Lower lobe of right lung (tissue), 2 donors: ENCODE results near the gene RNPC3. TPM values are rescaled to one million over a fixed set of nuclear protein-coding genes. Genes with fewer than 3 reads are reported as not detected.

ENCODE experiments used
- ATAC-seq, 2 donors: fragments of 200-7000 bp; cut with Tn5 transposase; one replicate each; pipeline ENCODE4 v1.9.1; 2020 to 2022; ENCODE audit warnings: mild to moderate bottlenecking in 2 of 2, moderate library complexity in 2 of 2
- DNase-seq: peaks from one replicate; pipeline ENCODE4 v3.0.0-alpha.2; 2020
- H3K27ac ChIP-seq: fragments of 200-600 bp; one replicate; pipeline ENCODE4 v1.8.0; 2022
- H3K27me3 ChIP-seq: fragments of 200-600 bp; one replicate; pipeline ENCODE4 v1.8.0; 2022; ENCODE audit warnings: low read depth
- H3K36me3 ChIP-seq: fragments of 200-600 bp; one replicate; pipeline ENCODE4 v1.8.0; 2022; ENCODE audit warnings: mild to moderate bottlenecking
- H3K4me1 ChIP-seq: fragments of 200-600 bp; one replicate; pipeline ENCODE4 v1.8.0; 2022
- H3K4me3 ChIP-seq: fragments of 200-600 bp; one replicate; pipeline ENCODE4 v1.8.0; 2022; ENCODE audit warnings: mild to moderate bottlenecking
- H3K9me3 ChIP-seq: fragments of 200-600 bp; one replicate; pipeline ENCODE4 v1.8.0; 2022
- intact Hi-C: fragments of 100-400 bp; cut with DNase I; formaldehyde crosslinking; loops from one replicate; pipeline ENCODE4 v1.11.0; 2022
- total RNA-seq: library from RNA; stranded (reverse); fragmentation: NEBNext Ultra II Directional; extraction: Animal tissue kit (Norgen Biotek cat#: 25700); gene quantifications from one replicate; pipeline ENCODE4 v1.2.1, GENCODE V29; 2021
- TF ChIP-seq, protein P1 (sequence below): fragments of 200-600 bp; IDR thresholded peaks from one replicate; pipeline ENCODE4 v1.8.0; 2022; ENCODE audit warnings: antibody characterized with exemption, mild to moderate bottlenecking
- donor health status: DM: no; HTN: yes; CAD: no; lungs with severe emphysema.

Gene RNPC3
- total RNA-seq, 1 donor from 2014 or later: 35.0 TPM

DNA sequence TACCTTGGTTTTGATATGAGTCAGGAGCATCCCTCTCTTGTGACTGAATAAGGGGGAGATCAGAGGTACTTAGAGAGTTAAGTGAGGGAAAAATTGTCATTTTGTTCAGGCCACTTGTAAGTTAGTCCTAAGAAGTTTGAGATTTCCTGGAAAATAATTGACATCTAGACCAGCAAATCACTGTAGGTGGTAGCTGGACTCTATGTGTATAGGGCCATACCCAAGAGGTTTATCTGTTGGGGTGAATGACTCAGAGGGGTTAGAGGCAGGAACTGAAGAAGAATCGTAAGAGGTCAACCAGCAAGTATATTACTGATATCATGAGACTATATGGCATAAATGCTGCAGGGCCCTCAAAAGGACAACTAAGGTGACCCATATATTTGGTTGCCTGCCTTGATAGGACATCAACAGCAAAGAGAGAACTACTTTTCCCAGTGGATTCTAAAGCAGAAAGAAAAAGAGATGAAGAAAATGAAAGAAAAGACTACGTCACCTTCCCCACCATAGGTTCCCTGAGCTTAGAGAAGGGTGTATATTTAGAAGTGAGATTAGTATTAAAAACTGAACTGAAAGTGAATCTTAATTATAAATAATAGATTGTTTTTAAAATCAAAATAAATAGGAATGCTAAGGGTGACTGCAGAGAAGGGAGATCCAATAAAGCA lies 8.0 kb upstream of the RNPC3 start:
- Histone ChIP-seq H3K27me3 (no peaks in the 10 kb centered on the region), H3K4me1 (no peaks in the 10 kb centered on the region), H3K9me3 (no peaks in the 10 kb centered on the region), H3K27ac (no peak overlapping the region), H3K36me3 (no peaks in the 10 kb centered on the region), H3K4me3 (no peak overlapping the region)
- intact Hi-C loops: no loop called here
- DNase-seq (no peak), ATAC-seq (no peak)
- TF ChIP-seq, protein P1, sequence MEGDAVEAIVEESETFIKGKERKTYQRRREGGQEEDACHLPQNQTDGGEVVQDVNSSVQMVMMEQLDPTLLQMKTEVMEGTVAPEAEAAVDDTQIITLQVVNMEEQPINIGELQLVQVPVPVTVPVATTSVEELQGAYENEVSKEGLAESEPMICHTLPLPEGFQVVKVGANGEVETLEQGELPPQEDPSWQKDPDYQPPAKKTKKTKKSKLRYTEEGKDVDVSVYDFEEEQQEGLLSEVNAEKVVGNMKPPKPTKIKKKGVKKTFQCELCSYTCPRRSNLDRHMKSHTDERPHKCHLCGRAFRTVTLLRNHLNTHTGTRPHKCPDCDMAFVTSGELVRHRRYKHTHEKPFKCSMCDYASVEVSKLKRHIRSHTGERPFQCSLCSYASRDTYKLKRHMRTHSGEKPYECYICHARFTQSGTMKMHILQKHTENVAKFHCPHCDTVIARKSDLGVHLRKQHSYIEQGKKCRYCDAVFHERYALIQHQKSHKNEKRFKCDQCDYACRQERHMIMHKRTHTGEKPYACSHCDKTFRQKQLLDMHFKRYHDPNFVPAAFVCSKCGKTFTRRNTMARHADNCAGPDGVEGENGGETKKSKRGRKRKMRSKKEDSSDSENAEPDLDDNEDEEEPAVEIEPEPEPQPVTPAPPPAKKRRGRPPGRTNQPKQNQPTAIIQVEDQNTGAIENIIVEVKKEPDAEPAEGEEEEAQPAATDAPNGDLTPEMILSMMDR: no peak

DNA sequence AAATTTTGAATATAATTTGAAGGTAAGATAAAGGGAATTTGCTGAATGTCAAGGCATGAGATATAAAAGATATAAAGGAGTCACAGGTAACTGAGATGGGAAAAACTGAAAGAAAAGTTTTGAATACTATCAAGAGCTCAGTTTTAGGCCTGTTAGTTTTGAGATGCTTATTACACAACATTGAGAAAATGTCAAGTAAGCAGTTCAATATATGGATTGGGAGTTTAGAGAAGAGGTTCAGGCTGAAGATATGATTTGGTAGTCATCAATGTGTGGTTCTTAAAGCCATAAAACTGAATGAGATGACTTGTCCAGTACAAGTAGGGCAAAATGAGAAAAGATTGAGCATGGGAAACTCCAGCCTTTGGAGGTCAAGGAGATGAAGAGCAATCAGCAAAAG lies 4.7 kb upstream of the RNPC3 start:
- intact Hi-C loops: no loop called here
- no peaks in the 10 kb centered on the region for H3K4me1 ChIP-seq
- no peaks in the 10 kb centered on the region for H3K36me3 ChIP-seq
- H3K9me3 ChIP-seq: no peaks in the 10 kb centered on the region
- ATAC-seq (no peak), DNase-seq (no peak)
- H3K4me3 ChIP-seq: no peak overlapping the region
- H3K27me3 ChIP-seq: no peaks in the 10 kb centered on the region
- TF ChIP-seq, protein P1: no peak
- no peak overlapping the region for H3K27ac ChIP-seq

DNA sequence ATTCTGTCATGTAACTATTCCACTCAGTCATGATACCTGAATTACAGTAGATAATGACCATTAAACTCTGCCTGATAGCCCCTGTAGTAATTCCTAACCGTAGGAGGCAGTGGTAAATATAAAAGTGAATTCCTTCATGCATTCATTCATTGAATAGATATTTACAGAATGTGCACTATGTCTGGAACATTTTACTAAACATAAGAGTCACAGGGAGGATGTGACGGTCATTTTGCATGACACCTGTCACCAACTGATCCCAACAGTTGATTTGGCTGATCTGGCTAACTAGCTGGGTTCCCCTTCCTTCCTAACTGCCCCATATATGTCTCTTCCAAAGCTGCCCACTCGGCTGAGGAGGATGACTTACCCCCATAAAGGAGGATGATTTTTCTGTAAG lies 2.2 kb upstream of the RNPC3 start:
- TF ChIP-seq, protein P1: no peak
- ATAC-seq: no peak

DNA sequence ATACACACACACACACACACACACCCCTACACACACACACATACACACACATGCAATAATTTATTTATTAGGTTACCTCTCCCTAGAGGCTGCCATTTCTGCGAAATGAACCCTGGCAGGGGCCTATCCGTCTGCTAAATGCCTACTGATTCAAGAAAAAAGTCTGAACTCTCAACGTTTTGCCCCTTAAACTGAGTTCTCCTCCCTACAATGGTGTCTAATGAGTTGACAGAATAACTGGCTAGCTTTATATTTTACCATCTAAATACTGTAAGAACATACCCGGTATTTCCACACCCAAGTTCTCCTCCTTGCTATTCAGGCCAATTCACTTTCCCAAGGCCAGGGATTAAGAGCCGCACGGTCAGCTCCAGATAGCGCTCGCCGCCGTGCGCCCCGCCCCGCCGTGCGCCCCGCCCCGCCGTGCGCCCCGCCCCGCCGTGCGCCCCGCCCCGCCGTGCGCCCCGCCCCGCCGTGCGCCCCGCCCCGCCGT lies 339 bp upstream of the RNPC3 start:
- Histone ChIP-seq H3K4me1 (peaks cover 24% of the 10 kb centered on the region), H3K27me3 (no peaks in the 10 kb centered on the region), H3K4me3 (peak overlapping the region; percentile 39), H3K27ac (no peak overlapping the region), H3K9me3 (no peaks in the 10 kb centered on the region), H3K36me3 (peaks cover 8% of the 10 kb centered on the region)
- TF ChIP-seq, protein P1: no peak
- intact Hi-C loops: no loop called here
- DNase-seq (no peak), ATAC-seq (peak; percentile 84 to 85)

More for the DNA sequence above, 2.2 kb upstream of the RNPC3 start:
- DNase-seq: no peak
- intact Hi-C loops: no loop called here
- Histone ChIP-seq H3K27me3 (no peaks in the 10 kb centered on the region), H3K9me3 (no peaks in the 10 kb centered on the region), H3K36me3 (no peaks in the 10 kb centered on the region), H3K4me1 (peaks cover 19% of the 10 kb centered on the region), H3K4me3 (no peak overlapping the region), H3K27ac (no peak overlapping the region)

DNA sequence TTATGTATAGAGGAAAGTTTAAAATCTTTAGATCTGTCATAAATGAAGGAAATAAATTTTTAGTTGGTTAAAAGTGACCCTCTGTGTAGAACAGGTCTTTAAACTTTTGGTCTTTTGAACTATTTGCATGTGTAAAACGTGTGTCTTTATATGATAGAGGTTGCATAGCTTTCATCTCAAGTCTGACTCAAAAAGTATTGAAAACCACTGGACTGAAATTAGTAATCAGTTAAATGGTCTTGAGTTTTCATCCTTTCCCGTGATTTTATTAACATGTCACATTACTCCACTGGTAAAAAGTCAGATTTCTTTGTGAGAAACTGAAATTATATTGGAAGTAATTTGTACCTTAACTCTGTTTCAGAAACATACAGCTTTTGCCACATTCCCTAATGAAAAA lies 1.8 kb downstream of the RNPC3 start:
- Histone ChIP-seq H3K4me3 (peak overlapping the region; percentile 82), H3K9me3 (no peaks in the 10 kb centered on the region), H3K36me3 (peaks cover 8% of the 10 kb centered on the region), H3K4me1 (peaks cover 24% of the 10 kb centered on the region), H3K27me3 (no peaks in the 10 kb centered on the region), H3K27ac (no peak overlapping the region)
- DNase-seq: no peak
- TF ChIP-seq, protein P1: no peak
- intact Hi-C loops: no loop called here
- ATAC-seq: no peak
